ENCODE results near the gene ABCA1. TPM values are rescaled to one million over a fixed set of nuclear protein-coding genes. Genes with fewer than 3 reads are reported as not detected.

The ABCA1 gene
- total and polyA plus RNA-seq, 2 of the 13 experiments (the other 11 are each of a cell fraction or from before 2014, with no cell fraction given) = 26.8 to 63.8 TPM

GRCh38 chr9:104912606-104913005 is 15.3 kb downstream of the ABCA1 start (continued):
- TF ChIP-seq ZBED4 (CRISPR knock-in tag; IDR thresholded peaks at IDR 0.05; ENCODE audit: borderline replicate concordance) = no peak

- Histone ChIP-seq H3K4me2 (ENCODE audit: low read depth, low read length) (peak overlapping the region; percentile 46), H3K9me3 (ENCODE audit: low read length) (no peaks in the 10 kb centered on the region), H2AFZ (ENCODE audit: low read length) (no peak overlapping the region), H4K20me1 (ENCODE audit: insufficient read depth, low read length) (peaks cover 3% of the 10 kb centered on the region; the same call in 1 of the 2 replicates), H3K4me1 (ENCODE audit: insufficient read depth, low read length) (peaks cover 100% of the 10 kb centered on the region), H3K27me3 (ENCODE audit: control insufficient read depth in 1 of 2, insufficient read depth in 2 of 2, low read length in 2 of 2) (no peaks in the 10 kb centered on the region), H3K9ac (ENCODE audit: insufficient read depth, low read depth, low read length) (no peak overlapping the region), H3K36me3 (replicated peaks in 1 of 2; ENCODE audit: control insufficient read depth in 1 of 2, insufficient read depth in 2 of 2, low read length in 2 of 2) (0 out of 5 replicates have a peak, but pooled peaks cover 0 to 3% of the 10 kb centered on the region in 2 experiments), H3K4me3 (replicated peaks in 1 of 3; ENCODE audit: insufficient read depth in 1 of 3, low read depth in 2 of 3, low read length in 3 of 3) (no peak overlapping the region), H3K79me2 (ENCODE audit: insufficient read depth, low read length) (peaks cover 95% of the 10 kb centered on the region), H3K27ac (ENCODE audit: extremely low read length, insufficient read depth, low read length) (peak overlapping the region; percentile 76)
- ChIA-PET CTCF (ENCODE audit: low intra/inter-chr PET ratio, low total read pairs) (no interaction called here), POLR2A (interaction anchor here (1.7 to 4.8 kb wide), 4 partner anchors 11 to 21 kb away, joined by 5 to 47 read pairs (median 14); partner anchors contain the start of gene ABCA1)
- in situ Hi-C loops (cut with HindIII; ENCODE audit: extremely low pct_ligation_motif_present, low pct_unique_long_range_greater_than_20kb) (no loop called here), intact Hi-C loops (cut with micrococcal nuclease; ENCODE audit: unreplicated experiment) (loop anchor here (5.0 kb wide), 1 partner anchor 49 kb away; no protein-coding TSS in a partner anchor)
- DNase-seq (ENCODE audit: low spot score) (peak; percentile 43), ATAC-seq (no peak), FAIRE-seq (no peak)
- BruUV-seq (replicated peaks) = no TSS peak
- WGBS (ENCODE audit: low lambda C conversion rate) = 75% methylated on average over 4 of the region's 4 CpGs
- TF ChIP-seq FOXA1 (IDR thresholded peaks at IDR 0.05) (no peak), FOXA1 (CRISPR knock-in tag; IDR thresholded peaks at IDR 0.05) (peak; percentile 49; the same call in 1 of the 2 replicates), ZMAT5 (CRISPR knock-in tag; IDR thresholded peaks at IDR 0.05; ENCODE audit: borderline replicate concordance, low read depth) (no peak), ARID3A (IDR thresholded peaks at IDR 0.05; ENCODE audit: low read depth, low read length) (peak; percentile 42; the same call in 1 of the 2 replicates), FOXA3 (CRISPR knock-in tag; IDR thresholded peaks at IDR 0.05) (peak; percentile 45; the same call in 1 of the 2 replicates), GMEB1 (CRISPR knock-in tag; IDR thresholded peaks at IDR 0.05; ENCODE audit: borderline replicate concordance) (no peak), RXRB (CRISPR knock-in tag; IDR thresholded peaks at IDR 0.05; ENCODE audit: borderline replicate concordance) (0 out of 2 replicates have a peak, but pooled peaks have one; percentile 5), ZNF687 (CRISPR knock-in tag; IDR thresholded peaks at IDR 0.05) (no peak)
Measured at GRCh38 chr9:104911032-104911607, 16.8 kb downstream of the ABCA1 start.
